ENCODE measurements around the gene ZPBP2. TPM values are rescaled to one million over a fixed set of nuclear protein-coding genes. Genes with fewer than 3 reads are reported as not detected.
"Not testable (repeated sequence)": the region's sequence is repeated elsewhere in the genome, so short reads cannot be mapped to it uniquely, and the experiment has no call there.

Gene ZPBP2
- total RNA-seq, 2 donors from 2014 or later, result 0.37 TPM; not detected in 1

DNA sequence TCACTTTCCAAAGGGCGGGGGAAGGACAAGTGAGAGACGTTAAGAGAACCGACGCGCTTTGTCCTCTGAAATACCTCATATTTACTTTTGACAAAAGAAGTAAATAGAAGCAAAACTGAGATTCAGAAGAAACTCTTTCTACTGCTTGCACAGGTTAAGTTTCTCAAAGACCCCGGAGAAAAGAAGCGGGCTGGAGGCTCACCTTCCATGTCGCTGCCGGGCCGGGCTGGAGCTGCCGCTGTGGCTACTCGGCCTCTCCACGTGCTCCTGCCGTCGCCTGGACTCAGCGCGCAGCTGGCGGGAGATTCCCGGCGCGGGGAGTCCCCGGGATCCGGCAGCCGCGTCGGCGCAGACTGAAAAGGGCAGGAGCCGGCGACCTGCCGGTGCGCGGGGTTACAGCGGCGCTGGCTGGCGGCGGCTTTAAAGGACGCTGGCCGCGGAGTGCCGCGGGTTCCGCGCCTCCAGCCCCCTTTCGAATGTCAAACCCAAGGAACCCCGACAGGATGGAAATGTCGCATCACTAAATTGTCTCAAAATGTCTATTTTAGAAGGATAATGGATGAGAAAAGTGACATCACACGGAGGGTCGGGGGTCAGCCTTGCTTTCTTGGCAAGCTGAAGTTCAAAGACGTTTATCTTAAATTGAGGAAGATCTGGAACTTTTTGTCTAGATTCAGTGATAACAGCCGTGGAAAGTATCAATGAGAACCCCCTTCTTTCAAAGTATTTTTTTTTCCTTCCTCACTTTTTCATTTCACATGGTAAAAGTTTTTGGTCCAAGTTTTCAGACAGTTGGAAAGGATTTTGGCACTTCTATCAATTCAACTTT lies 3.9 kb upstream of the ZPBP2 start, which contains the start of gene IKZF3:
Gene IKZF3 (minus strand): TSS at position 395 of the 829 bp plus-strand sequence. CDS start 186 bp downstream, at position 209.
- Mint-ChIP-seq H3K27me3 (no peaks in the 10 kb centered on the region), H3K27ac (peak within 1 kb of the TSS; percentile 97), H3K4me3 (peak within 1 kb of the TSS; percentile 93), H3K4me1 (peaks cover 42% of the 10 kb centered on the region), H3K36me3 (ENCODE audit: low read depth) (no peaks in the 10 kb centered on the region)
- no peaks in the 10 kb centered on the region for H3K9me3 ChIP-seq (ENCODE audit: control insufficient read depth, low read length, poor library complexity, severe bottlenecking)
- peak; percentile 80 for ATAC-seq
- peak; percentile 83 to 84 (median 84) for DNase-seq

DNA sequence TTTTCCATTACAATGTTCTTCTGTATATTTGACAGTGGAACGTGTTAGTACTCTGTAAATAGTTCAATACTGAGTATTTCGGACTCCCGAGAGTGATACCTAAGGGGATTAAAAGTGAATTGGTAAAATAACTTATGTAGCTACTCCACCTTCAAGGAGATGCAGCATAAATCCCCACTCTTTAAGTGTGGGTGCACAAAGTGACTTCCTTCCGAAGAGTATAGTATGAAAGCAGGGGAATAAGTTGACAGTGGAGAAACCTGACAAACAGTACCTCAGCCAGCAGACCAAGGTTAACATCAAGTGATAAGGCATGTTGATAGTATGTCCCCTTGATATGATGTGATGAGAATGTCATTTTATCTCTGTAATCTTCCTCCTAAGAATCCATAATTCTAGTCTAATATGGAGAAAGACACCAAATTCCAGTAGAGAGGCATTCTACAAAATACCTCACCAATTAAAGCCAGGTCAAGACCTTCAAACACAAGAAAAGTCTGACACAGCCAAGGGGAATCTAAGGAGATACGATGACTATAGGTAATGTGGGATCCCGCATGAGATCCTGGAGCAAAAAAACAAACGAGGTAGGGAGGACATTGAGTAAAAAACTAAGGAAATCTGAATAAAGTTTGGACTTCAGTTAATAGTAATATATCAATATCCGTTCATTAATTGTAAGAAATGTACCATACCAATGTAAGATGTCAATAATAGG lies 1.8 kb upstream of the ZPBP2 start:
- Mint-ChIP-seq H3K36me3 (ENCODE audit: low read depth) (no peaks in the 10 kb centered on the region), H3K27ac (peak overlapping the region; percentile 97), H3K4me1 (peaks cover 37% of the 10 kb centered on the region), H3K4me3 (peak overlapping the region; percentile 71), H3K27me3 (no peaks in the 10 kb centered on the region)
- DNase-seq (no peak), ATAC-seq (no peak)
- no peaks in the 10 kb centered on the region for H3K9me3 ChIP-seq (ENCODE audit: control insufficient read depth, low read length, poor library complexity, severe bottlenecking)

DNA sequence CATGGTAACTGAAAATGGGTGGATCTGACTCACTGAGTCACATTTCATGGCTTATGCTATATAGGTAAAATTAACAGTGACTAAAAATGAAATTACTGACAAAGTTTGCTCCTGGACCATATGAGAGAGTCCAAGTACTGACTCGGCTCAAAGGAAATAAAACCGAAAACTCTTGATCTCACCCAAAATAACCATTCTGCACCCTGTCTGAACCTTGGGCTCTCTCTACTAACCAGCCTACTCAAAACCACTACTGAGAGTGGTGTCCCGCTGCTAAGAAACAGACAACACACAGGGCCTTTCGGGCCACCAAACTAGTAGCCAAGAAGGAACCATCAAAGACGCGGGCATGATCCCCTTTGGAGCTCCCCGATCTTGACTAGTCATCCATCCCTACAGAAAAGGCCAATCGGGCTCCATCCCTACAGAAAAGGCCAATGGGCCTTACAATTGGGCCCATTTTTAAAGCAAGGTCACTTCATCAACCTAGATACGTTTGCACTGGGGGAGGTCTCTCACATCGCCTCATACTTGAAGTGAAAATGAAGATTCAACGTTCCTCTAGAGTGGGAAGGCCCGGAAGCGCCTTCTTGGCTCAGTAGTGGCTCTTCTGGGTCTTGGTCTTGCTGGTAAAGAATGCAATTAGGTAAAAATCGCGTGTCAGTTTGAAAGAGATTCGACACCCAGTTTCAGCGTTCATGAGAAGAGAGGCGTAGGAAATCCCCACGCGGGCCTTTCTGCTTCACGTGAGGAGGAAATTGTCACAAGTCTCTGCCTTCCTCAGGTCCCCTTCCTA lies 720 bp upstream of the ZPBP2 start:
- Mint-ChIP-seq H3K36me3 (ENCODE audit: low read depth) (no peaks in the 10 kb centered on the region), H3K4me3 (peak overlapping the region; percentile 77)

DNA sequence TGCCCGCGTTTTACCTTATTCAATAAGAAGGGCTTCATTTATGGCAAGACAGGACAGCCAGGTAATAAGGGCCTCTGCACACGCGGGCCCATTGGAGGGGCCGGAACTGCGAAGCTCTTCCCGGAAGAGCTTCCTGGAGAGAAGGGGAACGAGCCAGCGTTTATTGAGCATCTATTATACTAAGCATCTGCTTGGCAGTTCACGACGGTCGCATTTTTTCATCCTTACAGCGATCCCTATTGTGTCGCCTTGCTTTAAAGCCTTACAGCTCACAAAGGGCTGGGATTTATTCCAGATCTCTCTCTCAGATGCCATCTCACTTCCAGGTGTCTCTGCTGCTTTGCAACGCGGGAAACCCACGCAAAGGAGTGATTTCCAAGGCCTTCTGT lies 546 bp downstream of the ZPBP2 start:
- H3K27ac Mint-ChIP-seq, result peak overlapping the region; percentile 97

More for the DNA sequence above, 720 bp upstream of the ZPBP2 start:
- Mint-ChIP-seq H3K27me3 (no peaks in the 10 kb centered on the region), H3K4me1 (peaks cover 32% of the 10 kb centered on the region), H3K27ac (peak overlapping the region; percentile 97)
- DNase-seq (peak in 2 of 3 donors; percentile 27 to 70), ATAC-seq (peak; percentile 72)
- no peaks in the 10 kb centered on the region for H3K9me3 ChIP-seq (ENCODE audit: control insufficient read depth, low read length, poor library complexity, severe bottlenecking)

DNA sequence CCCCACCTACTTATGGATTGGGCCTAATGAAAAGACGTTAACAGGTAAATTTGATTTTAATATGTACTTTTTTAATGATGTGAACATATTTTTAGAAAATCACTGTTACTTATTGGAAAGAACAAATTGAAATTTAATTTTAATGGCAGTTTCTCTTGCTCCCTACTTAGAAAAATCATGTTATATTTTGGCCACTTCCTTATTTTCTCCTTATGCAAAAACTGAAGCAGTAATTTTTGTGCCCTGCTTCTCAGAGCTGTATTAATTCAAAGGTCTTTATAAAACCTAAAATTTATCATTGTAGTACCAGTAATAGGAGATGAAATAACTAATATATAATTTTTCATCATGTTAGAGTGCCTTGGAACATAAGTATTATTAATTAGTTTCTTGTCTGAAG lies 2.8 kb downstream of the ZPBP2 start:
- no peaks in the 10 kb centered on the region for H3K9me3 ChIP-seq (ENCODE audit: control insufficient read depth, low read length, poor library complexity, severe bottlenecking)
- H3K27ac Mint-ChIP-seq, result no peak overlapping the region
- H3K36me3 Mint-ChIP-seq (ENCODE audit: low read depth), result no peaks in the 10 kb centered on the region
- H3K4me3 Mint-ChIP-seq, result no peak overlapping the region
- DNase-seq, result no peak
- H3K4me1 Mint-ChIP-seq, result peaks cover 20% of the 10 kb centered on the region
- ATAC-seq, result no peak
- no peaks in the 10 kb centered on the region for H3K27me3 Mint-ChIP-seq

More for the DNA sequence above, 546 bp downstream of the ZPBP2 start:
- DNase-seq, result no peak
- H3K9me3 ChIP-seq (ENCODE audit: control insufficient read depth, low read length, poor library complexity, severe bottlenecking), result no peaks in the 10 kb centered on the region
- no peak for ATAC-seq
- H3K4me3 Mint-ChIP-seq, result peak overlapping the region; percentile 77
- H3K36me3 Mint-ChIP-seq (ENCODE audit: low read depth), result no peaks in the 10 kb centered on the region
- H3K27me3 Mint-ChIP-seq, result no peaks in the 10 kb centered on the region
- H3K4me1 Mint-ChIP-seq, result peaks cover 31% of the 10 kb centered on the region

DNA sequence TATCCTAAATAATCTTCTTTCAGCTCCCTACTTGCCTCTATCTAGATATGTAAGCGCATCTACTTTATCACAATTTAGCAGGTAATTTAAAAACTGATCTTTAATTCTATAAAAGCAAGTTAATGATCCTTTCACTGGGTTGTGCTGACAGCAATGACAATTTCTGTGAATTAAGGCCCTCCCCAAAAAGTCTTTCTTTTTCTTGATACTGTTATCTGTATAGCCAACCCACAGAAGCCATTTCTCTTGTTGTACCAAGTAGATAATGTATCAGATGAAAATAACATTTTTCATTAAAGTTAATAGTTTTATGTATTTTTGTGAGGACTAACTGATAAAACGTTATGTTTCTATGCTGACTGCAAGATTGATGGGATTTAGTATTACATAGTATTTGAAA lies 3.8 kb downstream of the ZPBP2 start:
- no peak for ATAC-seq
- Mint-ChIP-seq H3K4me1 (peaks cover 13% of the 10 kb centered on the region), H3K27me3 (no peaks in the 10 kb centered on the region), H3K4me3 (no peak overlapping the region), H3K27ac (no peak overlapping the region), H3K36me3 (ENCODE audit: low read depth) (no peaks in the 10 kb centered on the region)
- no peak for DNase-seq
- H3K9me3 ChIP-seq (ENCODE audit: control insufficient read depth, low read length, poor library complexity, severe bottlenecking), result no peaks in the 10 kb centered on the region

DNA sequence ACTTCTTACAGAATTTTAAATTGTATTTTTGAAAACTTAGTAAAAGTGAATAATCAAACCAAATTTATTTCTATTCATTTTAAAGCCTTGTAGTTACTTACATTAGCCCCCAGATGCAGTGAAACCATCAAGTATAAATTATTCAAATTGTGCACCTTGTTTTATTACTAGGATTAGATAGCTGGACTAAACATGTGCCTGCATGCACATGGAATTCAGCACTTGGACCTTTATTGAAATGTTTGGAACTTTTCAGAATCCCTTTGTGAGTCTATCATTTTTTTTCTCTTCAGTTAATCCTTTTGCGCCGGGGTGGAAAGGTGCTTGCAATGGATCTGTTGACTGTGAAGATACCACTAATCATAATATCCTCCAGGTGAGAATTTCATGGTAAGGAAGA lies 4.7 kb downstream of the ZPBP2 start:
- ATAC-seq (no peak), DNase-seq (no peak)
- H3K4me1 Mint-ChIP-seq, result peaks cover 3% of the 10 kb centered on the region
- peaks cover 4% of the 10 kb centered on the region for H3K27me3 Mint-ChIP-seq
- H3K4me3 Mint-ChIP-seq, result no peak overlapping the region
- no peaks in the 10 kb centered on the region for H3K9me3 ChIP-seq (ENCODE audit: control insufficient read depth, low read length, poor library complexity, severe bottlenecking)
- no peaks in the 10 kb centered on the region for H3K36me3 Mint-ChIP-seq (ENCODE audit: low read depth)
- H3K27ac Mint-ChIP-seq, result no peak overlapping the region

DNA sequence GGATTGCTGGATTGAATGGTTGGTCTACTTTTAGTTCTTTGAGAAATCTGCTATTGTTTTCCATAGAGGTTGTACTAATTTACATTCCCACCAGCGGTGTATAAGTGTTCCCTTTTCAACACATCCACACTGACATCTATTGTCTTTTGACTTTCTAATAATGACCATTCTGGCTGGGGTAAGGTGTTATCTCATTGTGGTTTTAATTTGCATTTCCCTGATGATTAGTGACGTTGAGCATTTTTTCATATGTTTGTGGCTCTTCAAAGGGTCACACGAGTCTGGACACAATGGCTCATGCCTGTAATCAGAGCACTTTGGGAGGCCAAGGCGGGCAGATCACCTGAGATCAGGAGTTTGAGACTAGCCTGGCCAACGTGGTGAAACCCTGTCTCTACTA lies 18.1 kb downstream of the ZPBP2 start:
- H3K36me3 Mint-ChIP-seq (ENCODE audit: low read depth), result not testable (repeated sequence)

DNA sequence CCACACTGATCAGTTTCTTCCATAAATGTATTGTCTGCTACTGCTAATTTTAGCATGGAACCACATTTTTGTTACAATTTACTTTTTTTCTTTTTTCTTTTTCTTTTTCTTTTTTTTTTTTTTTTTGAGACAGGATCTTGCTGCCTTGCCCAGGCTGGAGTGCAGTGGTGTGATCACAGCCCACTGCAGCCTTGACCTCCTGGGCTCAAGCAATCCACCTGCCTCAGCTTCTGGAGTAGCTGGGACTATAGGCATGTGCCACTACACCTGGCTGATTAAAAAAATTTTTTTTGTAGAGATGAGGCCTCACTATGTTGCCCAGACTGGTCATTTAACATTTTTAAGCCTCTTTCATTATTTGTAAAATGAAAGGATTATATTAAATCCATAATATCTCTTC lies 19.1 kb downstream of the ZPBP2 start:
- ATAC-seq (no peak), DNase-seq (no peak)
- Mint-ChIP-seq H3K4me3 (no peak overlapping the region), H3K27me3 (peaks cover 30% of the 10 kb centered on the region), H3K4me1 (no peaks in the 10 kb centered on the region), H3K36me3 (ENCODE audit: low read depth) (no peaks in the 10 kb centered on the region), H3K27ac (no peak overlapping the region)
- no peaks in the 10 kb centered on the region for H3K9me3 ChIP-seq (ENCODE audit: control insufficient read depth, low read length, poor library complexity, severe bottlenecking)

More for the DNA sequence above, 18.1 kb downstream of the ZPBP2 start:
- peaks cover 26% of the 10 kb centered on the region for H3K27me3 Mint-ChIP-seq
- not testable (repeated sequence) for H3K27ac Mint-ChIP-seq; H3K4me3 Mint-ChIP-seq; H3K9me3 ChIP-seq (ENCODE audit: control insufficient read depth, low read length, poor library complexity, severe bottlenecking); ATAC-seq; DNase-seq; H3K4me1 Mint-ChIP-seq

DNA sequence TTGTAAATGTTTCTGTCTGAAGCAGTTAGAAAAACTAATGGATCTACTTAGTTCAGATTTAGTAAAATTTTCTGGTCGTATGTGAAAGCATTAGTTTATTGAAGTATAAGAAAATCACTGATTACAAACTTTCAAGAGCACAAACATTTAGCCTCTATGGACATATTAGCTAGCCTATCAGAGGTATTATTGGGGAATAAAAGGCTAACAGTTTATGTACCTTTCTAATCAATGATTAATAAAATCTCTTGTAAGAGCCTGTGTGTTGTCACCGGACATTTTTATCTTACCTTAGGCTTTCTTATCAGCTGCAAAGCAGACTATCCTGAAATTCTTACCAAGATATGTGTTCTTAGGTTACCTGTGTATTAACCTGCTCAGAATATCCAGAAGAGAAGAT lies 21.2 kb downstream of the ZPBP2 start:
- Mint-ChIP-seq H3K36me3 (ENCODE audit: low read depth) (no peaks in the 10 kb centered on the region), H3K27me3 (peaks cover 37% of the 10 kb centered on the region), H3K27ac (no peak overlapping the region), H3K4me1 (no peaks in the 10 kb centered on the region), H3K4me3 (no peak overlapping the region)
- DNase-seq, result no peak
- no peak for ATAC-seq
- H3K9me3 ChIP-seq (ENCODE audit: control insufficient read depth, low read length, poor library complexity, severe bottlenecking), result no peaks in the 10 kb centered on the region

DNA sequence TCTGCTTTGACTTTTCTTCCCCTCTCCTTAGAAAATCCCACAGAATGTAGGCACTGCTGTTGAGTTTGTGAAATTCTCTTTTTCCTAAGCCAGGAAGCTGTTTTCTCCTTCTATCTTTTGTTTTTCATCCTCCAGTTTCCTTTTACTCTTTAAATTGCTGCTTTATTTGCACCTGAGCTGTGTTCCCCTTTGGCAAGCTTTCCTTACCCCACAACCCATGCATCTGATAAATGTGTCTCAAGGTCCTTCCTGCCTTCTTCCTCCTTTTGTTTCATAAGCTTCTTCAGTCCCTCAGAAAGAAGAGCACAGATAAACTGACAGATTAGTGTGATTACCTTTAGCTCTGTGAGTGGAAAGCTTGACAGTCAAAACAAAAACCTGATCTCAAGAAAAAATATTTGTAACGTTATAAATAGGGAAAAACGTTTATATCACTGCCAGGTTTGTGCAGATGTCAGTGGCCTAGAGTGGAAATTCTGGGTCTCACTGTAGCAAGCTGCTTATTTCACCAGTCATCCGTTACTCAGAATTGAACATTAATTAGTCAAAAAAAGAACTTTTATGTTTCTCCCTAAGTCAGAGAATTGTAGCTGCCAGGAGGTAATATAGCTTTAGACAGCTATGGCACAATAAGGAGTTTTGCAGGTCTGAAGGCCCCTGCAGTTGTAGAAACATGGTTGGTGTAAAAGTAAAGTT lies 26.8 kb downstream of the ZPBP2 start:
- Mint-ChIP-seq H3K36me3 (ENCODE audit: low read depth) (peaks cover 2% of the 10 kb centered on the region), H3K27ac (peak overlapping the region; percentile 39), H3K4me3 (no peak overlapping the region), H3K4me1 (peaks cover 8% of the 10 kb centered on the region), H3K27me3 (peaks cover 20% of the 10 kb centered on the region)
- no peak for DNase-seq
- ATAC-seq, result no peak
- no peaks in the 10 kb centered on the region for H3K9me3 ChIP-seq (ENCODE audit: control insufficient read depth, low read length, poor library complexity, severe bottlenecking)

DNA sequence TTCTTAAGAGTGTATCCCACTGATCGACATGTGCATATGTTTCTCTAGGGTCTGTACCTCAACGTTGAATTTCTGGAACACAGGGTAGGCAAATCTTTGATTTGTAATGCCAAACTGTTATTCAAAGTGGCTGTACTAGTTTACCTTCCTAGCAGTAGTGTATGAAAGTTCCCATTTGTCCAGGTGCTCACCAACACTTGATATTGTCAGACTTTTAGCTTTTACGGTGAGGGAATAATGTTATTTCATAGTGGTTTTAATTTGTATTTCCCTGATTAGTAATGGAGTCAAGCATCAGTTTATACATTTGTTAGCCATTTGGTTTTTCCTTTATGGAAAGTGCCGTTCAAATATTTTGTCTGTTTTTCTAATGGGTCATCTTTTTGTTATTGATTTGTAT lies 30.1 kb downstream of the ZPBP2 start:
- ATAC-seq, result no peak
- H3K9me3 ChIP-seq (ENCODE audit: control insufficient read depth, low read length, poor library complexity, severe bottlenecking), result no peaks in the 10 kb centered on the region
- peaks cover 8% of the 10 kb centered on the region for H3K4me1 Mint-ChIP-seq
- no peaks in the 10 kb centered on the region for H3K27me3 Mint-ChIP-seq
- H3K4me3 Mint-ChIP-seq, result no peak overlapping the region
- DNase-seq, result no peak
- peaks cover 2% of the 10 kb centered on the region for H3K36me3 Mint-ChIP-seq (ENCODE audit: low read depth)
- no peak overlapping the region for H3K27ac Mint-ChIP-seq

Measured in T-helper 17 cell (primary cell).